CD4-positive, alpha-beta T cell treated with Interleukin-1 beta for 1 hour (primary cell): Measurements from ENCODE around the gene ATG7.
"Not testable (repeated sequence)": the region's sequence is repeated elsewhere in the genome, so short reads cannot be mapped to it uniquely, and the experiment has no call there.

Experiments
- DNase-seq, 2 donors: peaks; one replicate each; pipeline ENCODE4 v3.0.0-alpha.2; 2020 to 2022

ATG7 gene

DNA sequence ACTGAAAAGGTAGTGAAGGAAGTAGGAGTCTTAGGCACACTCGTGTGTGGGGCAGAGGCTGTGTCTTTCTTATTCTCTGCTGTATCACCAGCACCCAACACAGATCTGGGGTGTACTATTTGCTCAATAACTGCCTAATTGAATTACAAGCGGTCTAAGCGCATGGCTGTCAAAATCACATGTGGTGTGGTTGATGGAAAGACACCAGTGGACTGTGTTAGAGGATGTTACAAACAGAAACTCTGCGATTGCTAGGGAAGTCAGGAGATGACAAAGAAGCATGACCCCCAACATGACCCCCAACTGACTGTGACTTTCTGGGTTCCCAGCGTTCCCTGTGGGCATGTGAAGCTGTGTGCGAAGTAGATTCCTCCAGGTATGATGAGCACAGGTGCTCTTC lies 32.0 kb downstream of the ATG7 start:
- DNase-seq = no peak

DNA sequence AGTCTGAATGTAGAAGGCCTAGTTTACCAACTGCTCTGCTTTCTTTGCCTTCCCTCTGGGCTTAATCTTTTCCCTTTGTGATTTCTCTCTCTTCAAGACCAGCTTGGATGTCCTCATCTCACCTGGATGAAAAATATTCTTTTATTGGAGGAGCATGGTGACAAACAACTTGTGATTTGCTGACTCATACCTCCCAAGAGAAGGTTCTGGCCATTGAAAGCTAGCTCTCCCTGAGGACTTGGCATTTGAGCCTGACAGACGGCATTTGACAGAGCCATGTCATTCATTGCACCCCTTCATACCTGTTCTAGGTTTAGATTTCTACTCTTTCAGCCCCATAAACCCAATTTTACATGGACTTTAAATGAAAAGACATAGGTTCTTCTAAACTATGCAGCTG lies 33.3 kb downstream of the ATG7 start:
- no peak for DNase-seq

DNA sequence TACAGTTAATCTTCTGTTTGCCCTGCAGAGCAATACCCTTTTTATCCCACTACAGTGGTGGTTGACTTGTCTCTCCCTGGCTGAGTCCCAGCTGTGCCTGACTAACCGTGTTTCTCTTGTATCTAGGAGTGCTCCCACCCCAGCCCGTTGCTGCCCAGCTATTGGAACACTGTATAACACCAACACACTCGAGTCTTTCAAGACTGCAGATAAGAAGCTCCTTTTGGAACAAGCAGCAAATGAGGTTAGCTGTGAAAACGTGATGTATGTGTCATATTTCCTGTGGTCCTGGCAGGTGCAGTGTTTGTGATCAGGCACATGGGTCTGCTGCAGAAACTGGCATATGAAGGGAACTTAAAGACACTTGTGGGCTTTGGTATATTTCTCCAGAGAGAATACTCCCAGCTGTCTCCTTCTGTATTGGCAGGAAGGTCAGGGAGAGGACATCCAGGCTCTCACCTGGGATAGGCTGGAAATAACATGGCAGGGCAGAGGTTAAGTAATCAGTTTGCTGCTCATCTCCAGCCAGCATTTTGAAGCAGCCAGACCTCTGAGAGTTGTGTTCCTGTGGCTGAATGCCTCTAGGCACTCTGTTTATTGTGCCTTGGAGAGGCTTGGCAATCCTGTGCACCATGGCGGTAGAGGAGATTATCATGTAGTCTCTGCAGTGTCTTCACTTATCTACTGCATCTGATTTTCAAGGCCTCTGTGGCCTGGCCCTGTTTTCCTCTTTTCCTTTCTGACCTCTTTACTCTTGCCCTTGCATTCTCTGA lies 34.8 kb downstream of the ATG7 start:
- peak; percentile 12 to 33 for DNase-seq

DNA sequence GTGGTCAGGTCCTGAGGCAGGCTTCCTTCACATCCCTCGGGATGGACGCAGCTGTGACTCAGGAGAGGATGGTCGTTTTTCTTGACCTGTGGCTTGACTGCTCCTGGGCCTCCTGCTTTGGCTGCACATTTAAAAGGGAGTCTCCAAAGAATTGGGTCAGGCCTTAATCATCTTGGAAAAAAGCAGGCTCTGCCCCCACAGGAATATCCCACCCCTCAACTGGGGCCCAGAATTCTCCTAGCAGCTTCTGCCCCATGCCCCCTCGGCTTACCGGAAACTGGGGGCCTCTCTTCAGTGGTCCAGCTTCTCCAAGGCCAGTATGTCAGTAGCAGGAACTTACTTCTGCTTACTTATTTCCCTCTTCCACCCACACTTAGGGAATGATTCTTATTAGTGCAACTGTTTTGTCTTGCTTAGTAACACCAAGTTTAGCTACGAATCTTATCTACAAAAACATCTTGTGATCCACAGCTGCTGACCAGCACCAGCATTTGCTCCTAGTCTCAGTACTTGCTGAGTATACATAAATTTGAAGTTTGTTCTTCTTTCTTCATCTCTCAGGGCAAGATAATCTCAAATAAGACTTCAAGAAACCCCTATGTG lies 35.7 kb downstream of the ATG7 start:
- DNase-seq = no peak

DNA sequence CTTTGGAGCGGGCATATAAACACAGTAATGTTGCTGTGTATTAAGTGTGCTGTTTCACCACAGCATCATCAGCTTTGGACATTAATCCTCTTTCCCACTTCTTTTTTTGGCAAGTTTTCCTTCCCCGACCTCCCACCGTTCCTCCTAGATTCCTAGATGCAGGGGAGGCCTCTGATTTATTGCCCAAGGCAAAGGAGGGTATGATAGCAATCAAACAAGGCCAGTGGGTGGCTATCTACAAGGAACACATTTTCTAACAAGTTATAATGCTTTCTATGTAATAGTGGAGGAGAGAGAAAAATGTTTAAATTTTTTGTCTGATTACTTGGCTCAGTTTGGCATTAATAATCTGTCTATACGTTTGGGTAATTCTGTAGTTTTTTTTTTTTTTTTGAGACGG lies 38.1 kb downstream of the ATG7 start:
- no peak for DNase-seq

DNA sequence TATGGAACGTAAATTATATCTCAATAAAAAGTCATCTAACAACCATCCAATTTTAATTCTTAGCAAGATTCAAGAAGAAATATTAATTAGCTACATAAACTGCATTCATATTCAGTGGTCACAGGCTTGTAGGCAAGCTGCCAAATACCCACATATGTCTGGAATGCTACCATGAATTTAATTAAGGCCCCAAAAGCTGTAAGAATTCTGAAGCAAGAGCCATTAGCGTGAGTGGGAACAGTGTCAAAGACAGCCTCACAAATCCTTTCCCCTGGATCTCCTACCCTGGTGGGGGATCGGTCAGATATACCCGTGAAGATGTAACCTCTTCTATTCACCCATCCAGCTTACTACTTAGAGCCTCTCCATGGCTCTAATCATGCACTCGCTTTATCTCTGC lies 40.0 kb downstream of the ATG7 start:
- DNase-seq = no peak

DNA sequence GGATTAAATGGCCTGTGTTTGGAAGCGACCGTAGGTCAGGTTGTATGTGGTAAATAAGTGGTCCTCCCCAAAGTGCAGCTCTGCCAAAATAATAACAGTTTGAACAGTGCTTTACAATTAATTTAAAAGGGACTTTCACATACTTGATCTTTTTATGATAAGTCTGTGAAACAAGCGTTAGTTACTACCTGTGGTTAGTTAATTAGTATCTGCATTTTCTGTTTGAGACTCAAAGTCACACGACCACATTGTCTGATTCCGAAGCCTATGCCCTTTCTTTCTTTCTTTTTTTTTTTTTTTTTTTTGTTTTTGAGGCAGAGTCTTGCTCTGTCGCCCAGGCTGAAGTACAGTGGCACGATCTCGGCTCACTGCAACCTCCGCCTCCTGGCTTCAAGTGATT lies 45.1 kb downstream of the ATG7 start:
- no peak for DNase-seq

DNA sequence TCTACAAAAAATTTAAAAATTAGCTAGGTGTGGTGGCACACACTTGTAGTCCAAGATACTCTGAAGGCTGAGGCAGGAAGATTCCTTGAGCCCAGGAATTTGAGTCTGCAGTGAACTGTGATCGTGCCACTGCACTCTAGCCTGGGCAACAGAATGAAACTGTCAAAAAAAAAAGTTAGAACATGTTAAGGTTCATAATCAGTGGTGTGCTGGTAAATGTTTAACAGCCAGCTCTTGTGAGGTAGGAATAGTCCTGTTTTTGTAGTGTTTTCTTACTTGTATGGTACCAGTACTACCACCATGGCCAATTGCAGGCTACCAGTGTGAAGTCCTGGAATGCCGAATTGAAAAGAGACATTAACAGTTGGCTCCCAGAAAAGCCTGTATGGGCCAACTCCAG lies 50.7 kb downstream of the ATG7 start:
- DNase-seq = no peak

DNA sequence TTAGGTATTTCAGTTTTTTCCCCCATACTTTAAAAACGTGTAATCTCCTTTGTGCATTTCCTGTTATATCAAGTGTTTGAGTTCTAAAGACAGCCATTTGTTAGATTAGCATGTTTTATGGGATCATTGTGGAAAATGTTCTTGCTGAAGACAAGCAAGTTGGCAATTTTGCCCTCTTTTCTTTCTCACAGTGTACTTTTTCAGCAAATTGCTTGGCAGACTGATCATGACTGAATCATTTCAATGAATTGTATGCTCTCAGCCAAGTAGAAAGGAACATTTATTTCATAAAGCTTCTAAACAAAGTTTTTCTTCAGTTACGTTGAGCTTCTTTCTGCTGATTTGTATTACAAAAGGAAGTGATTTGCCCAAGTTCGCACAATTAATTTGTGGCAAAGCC lies 51.6 kb downstream of the ATG7 start:
- no peak for DNase-seq

DNA sequence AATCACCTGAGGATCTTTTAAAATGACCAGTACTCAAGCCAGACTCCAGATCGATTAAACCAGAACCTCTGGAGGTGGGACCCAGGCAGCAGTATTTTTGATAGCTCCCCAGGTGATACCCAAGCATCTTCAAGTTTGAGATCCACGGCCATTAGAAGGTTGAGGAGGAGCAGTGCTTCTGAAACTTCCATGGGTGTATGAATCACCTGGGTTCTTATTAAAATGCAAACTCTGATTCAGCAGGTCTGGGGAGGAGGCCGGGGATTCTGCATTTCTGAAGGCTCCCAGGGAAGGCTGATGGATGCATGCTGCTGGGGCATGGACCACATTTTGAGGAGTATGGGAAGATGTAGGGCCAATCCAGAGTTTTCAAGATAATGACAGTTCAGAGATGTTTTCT lies 55.4 kb downstream of the ATG7 start:
- no peak for DNase-seq

DNA sequence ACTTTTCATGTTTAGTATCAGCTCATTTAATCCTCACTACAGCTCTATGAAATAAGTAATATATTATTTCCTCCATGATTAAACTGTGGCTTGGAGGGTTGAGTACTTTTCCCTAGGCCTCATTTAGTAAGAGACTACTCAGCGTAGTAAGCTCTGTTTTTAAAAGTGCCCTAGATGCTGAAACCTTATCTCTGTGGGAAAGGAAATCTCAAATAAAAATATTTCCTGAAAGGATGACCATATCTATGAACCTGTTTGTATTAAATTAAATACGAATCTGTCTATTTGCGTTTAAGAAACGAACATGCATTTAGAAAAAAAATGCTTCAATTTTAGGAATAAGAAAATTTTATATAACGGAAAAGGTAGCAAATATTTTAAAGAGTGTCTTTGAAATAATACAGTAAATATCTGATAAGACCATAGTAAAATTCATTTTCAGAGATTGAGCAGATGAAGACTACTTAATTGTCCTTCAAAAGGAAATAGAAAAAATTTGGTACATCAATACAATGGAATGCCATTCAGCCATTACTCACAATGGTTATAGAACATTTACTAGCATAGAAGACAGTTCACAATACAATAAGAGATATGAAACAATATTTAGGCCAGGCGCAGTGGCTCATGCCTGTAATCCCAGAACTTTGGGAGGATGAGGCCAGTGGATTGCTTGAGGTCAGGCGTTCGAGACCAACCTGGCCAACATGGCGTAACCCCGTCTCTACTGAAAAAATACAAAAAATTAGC lies 56.2 kb downstream of the ATG7 start:
- no peak for DNase-seq

DNA sequence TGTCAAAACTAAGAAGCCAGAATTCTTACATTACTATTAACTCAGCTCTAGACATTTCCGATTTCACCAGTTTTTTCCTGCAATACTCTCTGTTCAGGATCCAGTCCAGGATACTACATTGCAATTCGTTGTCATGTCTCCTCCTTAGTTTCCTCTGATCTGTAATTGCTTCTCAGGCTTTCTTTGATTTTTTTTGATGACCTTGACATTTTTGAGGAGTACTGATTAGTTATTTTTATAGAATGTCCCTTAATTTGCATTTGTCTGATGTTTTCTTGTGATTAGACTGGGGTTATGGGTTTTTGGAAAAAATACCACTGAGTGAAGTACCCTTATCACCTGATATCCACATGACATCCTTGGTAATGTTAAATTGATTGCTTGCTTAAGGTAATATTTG lies 57.6 kb downstream of the ATG7 start:
- no peak for DNase-seq

DNA sequence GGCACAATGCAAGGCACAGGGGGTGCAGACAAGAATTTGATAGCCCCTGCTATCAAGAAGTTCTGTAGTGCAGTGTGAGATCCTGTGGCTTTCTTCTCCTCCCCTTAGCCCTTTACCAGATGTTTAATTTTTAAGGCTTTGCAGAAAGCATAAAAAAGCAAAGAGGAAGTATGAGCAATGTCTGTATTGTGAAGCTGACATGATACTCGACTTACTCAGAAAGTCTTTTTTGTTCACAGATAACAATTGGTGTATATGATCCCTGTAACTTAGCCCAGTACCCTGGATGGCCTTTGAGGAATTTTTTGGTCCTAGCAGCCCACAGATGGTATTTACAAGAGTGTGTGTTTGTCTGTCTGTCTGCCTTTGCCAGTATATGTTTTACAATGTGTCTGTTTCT lies 58.9 kb downstream of the ATG7 start:
- no peak for DNase-seq

DNA sequence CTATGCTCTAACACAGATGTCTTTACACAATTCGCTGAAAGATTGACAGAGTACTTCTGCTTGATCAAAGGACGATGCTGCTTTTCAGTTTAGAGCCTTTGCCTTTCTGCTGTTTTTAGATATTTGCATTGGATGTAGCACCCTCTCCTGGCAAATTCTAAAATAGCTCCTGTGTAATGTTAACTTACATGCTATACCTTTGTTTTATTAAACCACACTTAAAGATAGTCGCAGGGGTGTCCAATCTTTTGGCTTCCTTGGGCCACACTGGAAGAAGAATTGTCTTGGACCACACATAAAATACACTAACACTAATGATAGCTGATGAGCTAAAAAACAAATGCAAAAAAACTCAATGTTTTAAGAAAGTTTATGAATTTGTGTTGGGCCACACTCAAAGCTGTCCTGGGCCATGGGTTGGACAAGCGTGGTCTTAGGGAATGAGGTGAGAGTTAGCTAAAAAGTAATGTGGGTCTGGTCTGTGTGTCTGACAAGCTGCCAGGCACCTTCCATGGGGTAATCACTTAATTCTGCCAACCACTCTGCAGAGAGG lies 62.9 kb downstream of the ATG7 start:
- peak in 1 of 2 donors; percentile 67 for DNase-seq

DNA sequence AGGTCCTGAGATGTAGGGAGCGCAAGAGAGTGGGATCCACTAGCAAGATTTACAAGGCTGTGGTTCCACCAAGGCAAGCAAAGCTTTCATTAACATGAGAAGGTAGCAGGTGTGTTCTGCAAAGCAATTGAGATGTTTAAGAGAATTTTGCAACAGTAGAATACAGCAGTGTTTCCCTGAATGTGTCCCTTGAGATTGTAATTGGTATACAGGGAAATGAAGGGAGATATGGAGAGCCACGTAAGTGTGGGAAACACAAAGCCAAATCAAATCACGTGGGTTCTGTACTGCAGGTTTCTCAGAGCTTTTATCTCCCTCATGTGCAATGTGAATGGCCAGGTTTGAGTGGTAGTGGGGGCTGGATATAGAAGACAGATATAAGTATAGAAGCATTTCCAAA lies 67.3 kb downstream of the ATG7 start:
- no peak for DNase-seq

DNA sequence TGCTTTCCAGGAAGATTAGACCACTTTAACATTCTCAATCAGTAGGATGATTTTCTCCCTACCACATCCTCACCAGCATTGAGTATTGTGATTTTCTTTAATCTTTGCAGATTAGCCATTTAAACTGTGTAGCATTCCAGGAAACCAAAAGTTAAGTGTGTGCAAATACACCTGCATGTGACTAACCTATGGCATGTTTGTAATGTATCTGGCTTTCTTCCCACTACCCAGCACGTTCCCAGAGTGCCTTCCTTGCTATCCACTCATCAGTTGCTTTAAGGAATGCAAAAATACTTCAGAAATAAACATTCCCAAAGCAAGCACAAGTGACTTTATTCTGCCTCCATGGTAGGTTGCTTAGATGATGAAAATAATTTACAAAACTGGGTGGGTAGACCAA lies 74.2 kb downstream of the ATG7 start:
- no peak for DNase-seq

DNA sequence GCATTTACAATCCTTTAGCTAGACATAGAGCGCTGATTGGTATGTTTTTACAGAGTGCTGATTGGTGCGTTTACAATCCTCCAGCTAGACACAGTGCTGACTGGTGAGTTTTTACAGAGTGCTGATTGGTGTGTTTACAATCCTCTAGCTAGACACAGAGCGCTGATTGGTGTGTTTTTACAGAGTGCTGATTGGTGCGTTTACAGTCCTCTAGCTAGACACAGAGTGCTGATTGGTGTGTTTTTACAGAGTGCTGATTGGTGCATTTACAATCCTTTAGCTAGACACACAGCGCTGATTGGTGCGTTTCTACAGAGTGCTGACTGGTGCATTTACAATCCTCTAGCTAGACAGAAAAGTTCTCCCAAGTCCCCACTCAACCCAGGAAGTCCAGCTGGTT lies 76.7 kb downstream of the ATG7 start:
- not testable (repeated sequence) for DNase-seq

DNA sequence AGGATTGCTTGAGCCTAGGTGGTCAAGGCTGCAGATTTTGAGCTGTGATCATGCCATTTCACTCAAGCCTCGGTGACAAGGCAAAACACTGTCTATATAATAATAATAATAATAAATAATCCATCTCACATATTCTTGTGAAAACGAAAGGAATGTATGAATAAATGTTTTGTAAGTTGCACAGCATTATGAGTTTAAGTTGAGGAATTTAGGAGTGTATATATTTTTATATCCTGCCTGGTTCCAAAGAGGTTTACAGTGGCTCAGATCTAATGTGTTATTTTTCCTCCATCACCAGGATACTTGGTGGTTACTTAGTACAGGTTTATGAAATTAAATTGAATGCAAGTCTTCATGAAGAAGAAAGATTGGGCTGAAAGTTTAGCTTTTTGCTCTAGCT lies 77.2 kb downstream of the ATG7 start:
- no peak for DNase-seq

DNA sequence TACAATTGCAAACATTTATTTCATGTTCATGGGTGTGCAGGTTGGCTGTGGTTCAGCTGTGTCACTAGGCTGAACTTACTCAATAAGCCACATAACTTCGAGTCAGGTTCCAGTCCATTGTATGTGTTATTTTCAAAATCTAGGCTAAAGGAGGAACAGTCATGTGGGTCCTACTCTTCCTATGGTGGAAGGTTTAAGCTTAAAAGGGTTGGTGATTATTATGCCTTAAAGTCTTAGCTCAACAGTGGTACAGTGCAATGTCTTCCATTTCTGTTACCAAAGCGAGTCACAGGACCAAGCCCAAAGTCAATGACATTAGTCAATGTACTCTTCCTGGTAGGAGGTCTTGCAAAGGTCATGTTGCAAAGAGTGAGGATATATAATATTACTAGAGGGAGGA lies 78.2 kb downstream of the ATG7 start:
- DNase-seq = no peak

DNA sequence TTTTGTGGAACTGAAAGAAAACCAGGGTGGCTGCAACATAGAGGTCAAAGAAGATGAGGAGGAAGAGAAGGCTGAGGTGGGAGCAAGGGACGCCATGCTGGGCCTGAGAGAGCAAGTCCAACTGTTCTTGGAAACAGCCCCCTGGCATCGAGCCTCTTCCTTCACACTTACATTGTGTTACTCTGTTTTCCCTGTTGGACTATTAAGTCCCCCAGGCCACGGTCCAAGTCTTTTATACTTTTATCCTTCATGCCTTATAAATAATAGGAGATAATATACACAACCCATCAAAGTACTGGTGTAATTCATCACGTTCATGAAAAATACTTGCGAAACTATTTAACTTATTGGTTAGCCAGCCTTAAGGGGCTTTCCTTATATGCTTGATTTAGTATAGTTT lies 79.3 kb downstream of the ATG7 start:
- DNase-seq = no peak

DNA sequence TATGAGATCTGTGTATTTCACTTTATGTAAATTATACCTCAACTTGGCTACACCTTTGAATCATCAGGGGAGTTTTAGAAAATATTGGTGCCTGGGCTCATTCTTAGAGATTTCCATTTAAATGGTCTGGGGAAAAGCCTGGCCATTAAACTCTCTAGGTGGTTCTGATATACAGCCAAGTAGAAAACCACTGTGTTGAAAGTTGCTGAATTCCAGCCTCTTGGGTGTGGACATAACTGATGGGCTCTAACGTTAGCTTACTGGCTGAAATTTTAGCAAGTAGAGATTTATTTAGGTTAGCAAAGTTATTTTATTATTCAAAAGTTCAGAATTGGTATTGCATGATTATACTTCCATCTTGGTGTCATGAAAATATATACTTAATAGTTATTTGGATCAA lies 84.1 kb downstream of the ATG7 start:
- DNase-seq = no peak

DNA sequence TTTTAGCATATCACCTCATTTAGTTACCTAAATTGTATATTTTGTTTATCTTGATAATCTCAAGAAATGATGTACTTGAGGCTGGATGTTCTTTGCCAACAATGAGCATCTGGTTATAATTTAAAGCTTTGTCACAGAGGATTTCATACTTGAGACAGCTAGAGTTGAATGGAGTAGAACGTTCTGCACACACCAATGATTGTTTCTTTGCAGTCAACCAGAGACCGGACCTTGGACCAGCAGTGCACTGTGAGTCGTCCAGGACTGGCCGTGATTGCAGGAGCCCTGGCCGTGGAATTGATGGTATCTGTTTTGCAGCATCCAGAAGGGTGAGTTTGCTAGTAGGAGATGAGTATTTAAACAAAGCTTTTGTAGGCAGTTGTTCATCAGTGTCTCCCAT lies 90.4 kb downstream of the ATG7 start:
- DNase-seq = no peak

DNA sequence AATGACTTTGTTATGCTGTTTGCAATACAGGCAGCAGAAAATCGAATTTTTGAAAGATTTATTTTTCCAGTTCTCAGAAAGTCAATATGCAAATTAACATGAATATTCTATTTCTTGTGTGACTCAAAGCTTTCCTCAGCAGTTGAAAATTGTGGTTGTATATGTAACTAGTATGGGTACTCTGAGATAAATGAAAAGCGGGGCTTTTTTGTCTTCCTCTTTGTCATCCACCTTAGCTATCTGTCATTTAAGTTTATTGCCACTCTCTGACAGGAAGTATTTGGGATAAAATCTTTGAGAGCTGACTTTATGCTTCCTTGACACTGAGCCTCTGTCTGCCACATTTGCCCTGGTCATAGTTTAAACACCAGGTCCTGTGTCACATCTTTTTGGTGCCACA lies 91.5 kb downstream of the ATG7 start:
- DNase-seq = no peak

DNA sequence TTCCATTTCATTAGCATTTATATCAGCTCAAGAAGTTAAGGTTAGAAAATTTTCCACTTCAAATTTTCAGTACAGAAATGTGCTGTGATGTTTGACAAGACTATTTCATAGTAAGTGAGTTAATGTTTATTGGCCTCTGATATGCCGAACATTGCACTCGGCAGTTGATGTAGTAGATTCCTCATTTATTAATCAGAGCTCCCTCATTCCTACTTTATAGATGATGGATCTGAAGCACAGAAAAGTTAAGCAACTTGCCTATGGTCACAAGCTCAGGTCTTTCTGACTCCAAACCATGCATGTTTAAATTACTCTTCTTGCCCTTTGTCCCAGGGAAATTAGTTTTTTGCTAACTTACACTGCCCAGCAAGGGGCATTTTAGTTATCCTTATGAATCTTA lies 92.0 kb downstream of the ATG7 start:
- DNase-seq = no peak
